LNCAP (cell line): ENCODE measurements around the gene MAEL.

Experiments
- CTCF ChIP-seq: fragments of 450-650 bp; IDR thresholded peaks from 2 replicates; pipeline ENCODE4 v1.5.1; 2017; ENCODE audit warnings: mild to moderate bottlenecking

MAEL gene

GRCh38 chr1:167012570-167012969, 23.5 kb downstream of the MAEL start:
- no peak for TF ChIP-seq CTCF

- TF ChIP-seq CTCF = no peak
These were observed 24.2 kb downstream of the MAEL start for GRCh38 chr1:167013108-167013929.

GRCh38 chr1:167016100-167016750, 27.1 kb downstream of the MAEL start:
- TF ChIP-seq CTCF = no peak

- TF ChIP-seq CTCF = no peak
These were observed 33.3 kb downstream of the MAEL start for GRCh38 chr1:167022384-167022783.

GRCh38 chr1:167033646-167034045, 44.6 kb downstream of the MAEL start:
- no peak for TF ChIP-seq CTCF

GRCh38 chr1:167043752-167044488, 54.8 kb downstream of the MAEL start:
- TF ChIP-seq CTCF = no peak

- no peak for TF ChIP-seq CTCF
These were observed 62.8 kb downstream of the MAEL start for GRCh38 chr1:167051907-167052306.
